IPS-20b (cell line): Measurements from ENCODE around the gene PRSS38.
A peak's percentile ranks its signal among the peaks of the same experiment; 100 is the strongest.

Source experiments
- H3K27ac ChIP-seq: one replicate; pipeline ENCODE4 v1.5.1; 2013; ENCODE audit warnings: low read length
- H3K27me3 ChIP-seq: 2 replicates; pipeline ENCODE4 v1.6.1; 2013; ENCODE audit warnings: mild to moderate bottlenecking, low read length, inconsistent platforms; ENCODE audit not compliant: insufficient read depth
- H3K36me3 ChIP-seq: 2 replicates; pipeline ENCODE4 v1.6.1; 2013; ENCODE audit warnings: low read depth, mild to moderate bottlenecking, inconsistent platforms, low read length, moderate library complexity; ENCODE audit not compliant: insufficient read depth
- H3K4me1 ChIP-seq: 2 replicates; pipeline ENCODE4 v1.6.1; 2013; ENCODE audit warnings: mild to moderate bottlenecking, control low read depth, inconsistent platforms, low read length, moderate library complexity; ENCODE audit not compliant: insufficient read depth
- H3K4me3 ChIP-seq: 2 replicates; pipeline ENCODE4 v1.5.1; 2013; ENCODE audit warnings: mild to moderate bottlenecking, low read length, inconsistent platforms
- H3K9ac ChIP-seq: 2 replicates; pipeline ENCODE4 v1.6.1; 2013; ENCODE audit warnings: low read depth, mild to moderate bottlenecking, inconsistent platforms, low read length, moderate library complexity
- H3K9me3 ChIP-seq: 2 replicates; pipeline ENCODE4 v1.6.1; 2013; ENCODE audit warnings: mild to moderate bottlenecking, low read depth, low read length, inconsistent platforms; ENCODE audit not compliant: insufficient read depth

The PRSS38 gene

DNA sequence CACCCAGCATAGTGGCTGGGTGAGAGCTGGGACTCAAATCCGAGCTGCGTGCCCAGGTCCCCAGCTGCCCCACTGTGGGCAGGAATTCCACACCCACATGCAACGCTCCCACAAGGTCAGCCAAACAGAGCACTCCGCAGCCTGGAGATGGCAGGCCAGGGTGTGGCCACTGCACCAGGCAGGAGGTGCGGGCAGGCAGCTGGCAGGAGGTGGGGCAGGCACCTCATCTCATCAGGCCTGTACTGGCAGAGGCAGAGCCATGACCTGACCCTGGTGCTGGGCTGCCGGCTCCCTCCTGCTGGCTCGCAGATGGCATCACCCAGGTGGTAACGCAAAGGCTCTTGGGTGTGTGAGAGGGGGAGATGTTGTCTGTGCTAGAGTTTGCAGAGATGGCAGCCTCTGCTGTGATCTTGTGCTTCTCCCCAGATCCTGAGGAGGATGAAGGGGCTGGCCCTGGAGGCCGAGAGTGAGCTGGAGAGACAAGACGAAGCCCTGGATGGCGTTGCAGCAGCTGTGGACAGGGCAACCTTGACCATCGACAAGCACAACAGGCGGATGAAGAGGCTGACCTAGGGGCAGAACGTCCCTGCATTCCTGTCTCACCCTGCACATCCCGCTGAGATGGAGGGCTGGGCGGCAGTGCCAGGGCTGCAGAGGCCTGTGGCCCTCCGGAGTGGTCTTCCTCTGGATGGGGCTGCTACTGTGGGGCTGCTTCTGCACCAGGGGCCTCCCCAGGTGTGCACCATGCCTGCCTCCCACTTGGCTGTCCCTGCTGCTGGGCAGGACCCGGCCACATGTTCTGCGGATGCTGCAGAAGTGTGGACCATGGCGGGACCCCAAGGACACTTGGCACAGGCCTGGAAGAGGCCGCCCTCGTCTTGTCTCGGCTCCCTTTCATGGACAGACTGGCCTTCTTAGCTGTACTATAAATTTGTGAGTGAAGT lies 35.1 kb upstream of the PRSS38 start:
- H3K36me3 ChIP-seq: peaks cover 19% of the 10 kb centered on the region
- no peaks in the 10 kb centered on the region for H3K4me1 ChIP-seq
- no peaks in the 10 kb centered on the region for H3K9me3 ChIP-seq
- no peak overlapping the region for H3K27ac ChIP-seq
- peaks cover under 1% of the 10 kb centered on the region; the same call in 1 of the 2 replicates for H3K27me3 ChIP-seq
- H3K4me3 ChIP-seq: no peak overlapping the region
- no peak overlapping the region for H3K9ac ChIP-seq

DNA sequence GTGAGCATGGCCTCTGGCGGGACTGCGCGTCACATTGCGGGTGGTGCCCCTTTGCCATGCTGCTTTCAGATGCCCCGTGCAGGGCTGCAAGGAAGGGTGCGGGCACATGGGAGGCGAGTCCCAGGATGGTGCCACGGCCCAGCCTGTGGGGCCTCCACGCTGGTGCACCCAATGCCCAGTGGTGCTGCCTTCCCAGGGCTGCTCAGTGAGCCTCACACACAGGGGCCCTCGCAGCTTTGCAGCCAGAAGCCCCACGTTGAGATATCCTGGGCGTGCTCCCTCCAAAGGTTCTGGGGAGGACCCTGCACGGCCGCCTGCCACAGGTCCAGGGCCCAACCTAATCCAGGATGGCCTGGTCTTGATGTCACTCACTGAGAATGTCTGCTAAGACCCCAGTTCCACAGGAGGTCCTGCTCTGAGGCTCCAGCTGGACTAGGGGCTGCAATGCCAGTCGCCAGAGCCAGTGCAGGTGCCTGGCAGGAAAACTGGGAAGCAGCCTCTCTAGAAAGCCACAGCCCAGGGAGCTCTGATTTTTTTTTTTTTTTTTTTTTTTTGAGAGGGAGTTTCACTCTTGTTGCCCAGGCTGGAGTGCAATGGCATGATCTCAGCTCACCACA lies 34.1 kb upstream of the PRSS38 start:
- no peak overlapping the region for H3K9ac ChIP-seq
- no peaks in the 10 kb centered on the region for H3K4me1 ChIP-seq
- no peaks in the 10 kb centered on the region for H3K9me3 ChIP-seq
- H3K36me3 ChIP-seq: peaks cover 9% of the 10 kb centered on the region
- no peak overlapping the region for H3K4me3 ChIP-seq
- no peak overlapping the region for H3K27ac ChIP-seq
- peaks cover 11% of the 10 kb centered on the region for H3K27me3 ChIP-seq

DNA sequence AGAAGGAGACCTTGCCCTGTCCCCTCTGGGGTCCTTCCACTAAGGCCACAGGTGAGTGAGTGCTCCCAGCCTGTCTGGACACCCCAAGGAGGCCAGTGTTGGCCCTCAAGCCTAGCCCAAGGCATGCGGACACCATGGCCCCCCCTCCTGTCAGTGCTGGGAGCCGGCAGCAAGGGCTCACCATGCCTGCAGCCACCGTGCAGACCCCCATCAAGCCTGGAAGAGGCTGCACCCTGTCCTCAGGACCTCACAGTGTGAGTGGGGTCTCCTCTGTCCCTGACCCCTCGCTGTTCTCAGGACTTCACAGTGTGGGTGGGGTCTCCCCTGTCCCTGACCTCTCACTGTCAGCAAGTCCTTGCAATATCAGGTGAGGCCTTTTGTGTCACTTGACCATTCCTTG lies 33.2 kb upstream of the PRSS38 start:
- Histone ChIP-seq H3K4me3 (no peak overlapping the region), H3K27ac (no peak overlapping the region), H3K4me1 (no peaks in the 10 kb centered on the region), H3K9ac (no peak overlapping the region), H3K36me3 (peaks cover 6% of the 10 kb centered on the region), H3K9me3 (no peaks in the 10 kb centered on the region), H3K27me3 (peaks cover 19% of the 10 kb centered on the region)

DNA sequence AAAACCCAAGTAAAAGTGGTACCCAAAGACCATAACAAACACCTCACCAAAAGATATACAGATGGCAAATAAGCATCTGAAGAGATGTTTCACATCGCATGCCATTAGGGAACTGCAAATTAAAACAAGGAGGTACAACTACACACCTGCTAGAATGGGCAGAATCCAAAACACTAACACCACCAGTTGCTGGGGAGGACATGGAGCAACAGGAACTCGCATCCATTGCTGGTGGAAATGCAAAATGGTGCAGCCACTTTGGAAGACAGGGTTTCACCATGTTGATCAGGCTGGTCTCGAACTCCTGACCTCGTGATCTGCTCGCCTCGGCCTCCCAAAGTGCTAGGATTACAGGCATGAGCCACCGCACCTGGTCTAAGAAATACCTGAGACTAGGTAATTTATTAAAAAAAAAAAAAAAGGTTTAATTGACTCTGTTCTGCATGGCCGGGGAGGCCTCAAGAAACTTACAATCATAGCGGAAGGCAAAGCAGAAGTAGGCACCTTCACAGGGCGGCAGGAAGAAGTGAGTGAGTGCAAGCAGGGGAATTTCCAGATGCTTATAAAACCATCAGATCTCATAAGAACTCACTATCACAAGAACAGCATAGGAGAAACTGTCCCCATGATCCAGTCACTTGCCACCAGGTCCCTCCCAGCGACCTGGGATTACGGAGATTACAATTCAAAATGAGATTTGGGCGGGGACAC lies 30.2 kb upstream of the PRSS38 start:
- Histone ChIP-seq H3K4me3 (no peak overlapping the region), H3K9ac (no peak overlapping the region), H3K9me3 (no peaks in the 10 kb centered on the region), H3K4me1 (no peaks in the 10 kb centered on the region), H3K27me3 (peaks cover 43% of the 10 kb centered on the region), H3K36me3 (peaks cover 6% of the 10 kb centered on the region), H3K27ac (no peak overlapping the region)

DNA sequence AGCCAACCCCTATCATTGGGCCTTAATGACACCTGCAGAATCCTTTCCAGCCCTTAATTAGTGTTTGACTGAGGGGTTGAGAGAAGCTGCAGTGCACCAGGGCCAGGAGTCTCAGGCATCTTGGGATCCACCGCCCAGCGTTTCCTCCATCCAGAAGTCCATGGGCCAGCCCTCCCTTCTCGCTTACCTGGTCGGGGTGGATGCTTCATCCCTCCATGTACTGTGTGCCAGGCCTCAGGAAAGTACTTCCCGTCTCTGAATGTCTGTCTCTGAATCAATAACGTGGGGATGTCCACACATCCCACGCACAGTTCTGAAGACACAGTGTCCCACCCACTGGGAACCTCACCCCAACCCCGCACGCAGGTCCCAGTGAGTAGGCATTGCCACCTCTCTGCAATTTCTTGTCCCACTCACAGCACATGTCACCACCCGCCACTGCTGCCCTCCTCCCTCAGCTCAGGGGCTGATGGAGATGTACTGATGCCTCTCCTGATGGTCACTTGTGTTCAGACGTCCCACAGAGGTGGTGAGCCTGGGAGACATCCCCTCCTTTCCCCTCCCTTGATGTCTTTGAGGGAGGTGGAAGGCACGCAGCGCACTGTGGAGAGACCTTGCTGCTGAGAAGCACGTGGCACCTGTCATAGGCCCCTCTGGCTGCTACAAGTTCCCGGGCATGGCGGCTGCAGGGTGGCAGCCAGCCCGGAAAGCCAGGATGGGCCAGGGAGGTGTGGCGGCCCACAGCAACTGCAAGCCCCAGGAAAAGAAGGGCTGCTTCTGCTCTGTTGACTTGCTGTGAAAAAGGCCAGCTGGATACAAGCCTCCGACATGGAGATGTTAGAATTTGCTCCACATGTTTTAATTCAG lies 29.4 kb upstream of the PRSS38 start:
- Histone ChIP-seq H3K27me3 (peaks cover 45% of the 10 kb centered on the region), H3K27ac (no peak overlapping the region), H3K4me3 (no peak overlapping the region), H3K9me3 (no peaks in the 10 kb centered on the region), H3K9ac (no peak overlapping the region), H3K36me3 (no peaks in the 10 kb centered on the region; the same call in 1 of the 2 replicates), H3K4me1 (no peaks in the 10 kb centered on the region)

DNA sequence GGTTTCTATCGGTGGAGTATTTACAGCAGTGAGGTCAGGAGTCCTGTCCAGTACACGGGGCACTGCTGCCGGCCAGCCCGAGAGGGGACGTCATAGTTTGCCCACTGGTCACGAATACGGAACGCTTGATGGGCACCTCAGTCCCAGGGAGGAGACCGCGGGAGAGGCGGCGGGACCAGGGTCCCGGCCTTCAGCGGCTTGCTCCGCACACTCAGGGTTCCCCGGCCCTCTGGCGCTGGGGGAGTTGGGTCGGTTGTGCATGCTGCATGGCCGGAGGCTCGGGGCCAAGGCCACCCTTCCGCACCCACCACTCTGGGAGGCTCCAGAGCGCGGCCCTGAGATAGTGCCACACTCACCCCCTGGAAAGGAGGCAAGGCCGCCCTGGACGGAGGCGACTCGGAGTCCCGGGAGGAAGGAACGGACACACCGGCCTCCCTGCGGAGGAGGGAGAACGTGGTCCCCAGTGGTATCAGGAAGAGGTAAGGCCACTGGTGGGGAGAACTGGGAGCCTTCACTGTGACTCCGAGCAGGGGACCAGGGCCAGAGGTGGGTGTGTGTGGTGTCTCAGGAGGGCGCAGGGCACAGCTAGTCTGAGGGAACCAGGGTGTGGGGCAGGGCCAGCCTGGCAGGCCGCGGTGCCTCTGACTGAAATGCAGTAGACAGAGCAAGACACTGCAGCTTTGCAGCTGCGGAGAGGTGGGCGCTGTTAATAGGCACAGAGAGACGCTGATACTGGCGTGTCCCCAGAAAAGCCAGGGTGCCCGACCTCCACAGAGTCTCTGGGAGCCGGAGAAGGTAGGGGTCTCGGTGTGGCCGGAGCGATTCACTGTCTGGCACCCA lies 28.6 kb upstream of the PRSS38 start:
- Histone ChIP-seq H3K4me3 (peak overlapping the region; percentile 85), H3K9me3 (no peaks in the 10 kb centered on the region), H3K27ac (no peak overlapping the region), H3K9ac (peak overlapping the region; percentile 64; the same call in 1 of the 2 replicates), H3K4me1 (no peaks in the 10 kb centered on the region), H3K36me3 (no peaks in the 10 kb centered on the region; the same call in 1 of the 2 replicates), H3K27me3 (peaks cover 45% of the 10 kb centered on the region)

DNA sequence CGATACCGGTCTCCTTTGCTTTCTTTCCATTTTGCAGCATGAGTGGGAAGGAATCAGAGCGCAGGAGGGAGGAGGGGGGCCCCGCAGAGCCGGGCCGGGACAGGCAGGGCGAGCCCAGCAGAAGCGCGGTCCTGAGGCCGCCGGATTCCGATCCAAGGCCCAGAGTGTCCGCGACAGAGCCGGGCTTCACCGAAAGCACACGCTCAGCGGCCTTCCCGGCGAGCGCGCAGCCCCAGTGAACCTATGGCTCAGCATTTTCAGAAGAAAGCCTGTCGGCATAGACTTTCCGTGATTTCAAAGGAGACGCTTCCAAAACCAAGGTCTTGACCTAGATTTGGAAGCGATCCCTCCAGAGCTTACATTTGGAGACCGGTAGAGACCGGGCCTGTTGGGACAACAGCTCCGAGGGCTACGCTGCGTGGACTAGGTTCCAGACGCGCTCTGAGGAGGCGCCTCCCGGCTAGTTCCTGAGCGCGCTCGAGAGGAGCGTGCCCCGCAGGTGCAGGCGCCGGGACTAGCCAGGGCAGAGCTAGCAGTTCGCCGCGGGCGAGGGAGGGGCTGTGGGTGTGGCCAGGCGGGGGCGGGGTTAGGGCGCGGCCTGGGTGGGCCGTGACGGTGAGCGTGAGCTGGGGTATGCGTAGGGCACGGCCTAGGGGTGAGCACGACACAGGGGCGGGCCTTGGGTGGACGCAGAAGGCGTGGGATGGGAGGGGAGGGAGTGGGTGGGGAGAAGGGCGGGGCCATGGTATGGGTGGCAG lies 27.8 kb upstream of the PRSS38 start:
- Histone ChIP-seq H3K36me3 (no peaks in the 10 kb centered on the region), H3K9ac (peak overlapping the region; percentile 64; the same call in 1 of the 2 replicates), H3K4me3 (peak overlapping the region; percentile 85), H3K27ac (no peak overlapping the region), H3K4me1 (no peaks in the 10 kb centered on the region), H3K27me3 (peaks cover 45% of the 10 kb centered on the region), H3K9me3 (no peaks in the 10 kb centered on the region)

DNA sequence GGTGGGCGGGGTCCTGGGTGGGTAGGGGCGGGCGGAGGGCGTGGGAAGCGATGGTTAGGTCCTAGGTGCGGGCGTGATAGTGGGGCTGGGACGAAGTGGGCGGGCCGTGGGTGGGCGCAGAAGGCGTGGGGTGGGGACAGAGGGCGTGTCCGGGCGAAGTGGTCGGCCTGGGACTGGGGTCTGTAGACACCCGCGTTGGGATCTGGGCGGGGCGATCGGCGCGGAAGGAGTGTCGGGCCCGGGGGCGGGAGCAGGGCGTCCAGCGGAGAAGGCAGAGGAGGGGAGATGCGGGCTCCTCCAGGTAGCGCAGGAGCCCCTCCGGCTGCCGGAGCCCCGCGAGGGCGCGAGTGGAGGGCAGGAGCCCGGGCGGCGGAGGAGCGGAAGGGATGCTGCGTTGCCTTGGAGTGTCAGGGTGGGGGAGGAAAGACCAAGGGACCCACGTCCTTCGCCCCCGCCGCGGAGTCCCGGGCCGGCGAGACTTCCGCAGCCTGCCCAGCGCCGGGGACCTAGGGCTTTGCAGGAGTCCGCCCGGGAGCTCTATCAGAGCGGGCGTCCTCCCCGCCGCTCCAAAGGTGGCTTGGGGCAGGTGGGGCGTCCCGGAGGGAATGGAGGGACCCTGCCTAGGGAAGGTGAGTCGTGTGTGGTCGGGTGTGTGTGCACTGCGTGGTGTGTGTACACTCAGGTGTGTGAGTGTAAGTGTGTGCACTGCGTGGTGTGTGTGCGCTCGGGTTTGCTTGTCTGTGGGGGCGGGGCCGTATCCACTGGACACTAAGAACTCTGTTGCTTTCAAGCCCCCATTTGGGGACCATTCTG lies 27.0 kb upstream of the PRSS38 start:
- H3K4me3 ChIP-seq: peak overlapping the region; percentile 74
- H3K36me3 ChIP-seq: no peaks in the 10 kb centered on the region
- peaks cover 45% of the 10 kb centered on the region for H3K27me3 ChIP-seq
- H3K27ac ChIP-seq: no peak overlapping the region
- H3K4me1 ChIP-seq: no peaks in the 10 kb centered on the region
- no peaks in the 10 kb centered on the region for H3K9me3 ChIP-seq
- peak overlapping the region; percentile 51; the same call in 1 of the 2 replicates for H3K9ac ChIP-seq

DNA sequence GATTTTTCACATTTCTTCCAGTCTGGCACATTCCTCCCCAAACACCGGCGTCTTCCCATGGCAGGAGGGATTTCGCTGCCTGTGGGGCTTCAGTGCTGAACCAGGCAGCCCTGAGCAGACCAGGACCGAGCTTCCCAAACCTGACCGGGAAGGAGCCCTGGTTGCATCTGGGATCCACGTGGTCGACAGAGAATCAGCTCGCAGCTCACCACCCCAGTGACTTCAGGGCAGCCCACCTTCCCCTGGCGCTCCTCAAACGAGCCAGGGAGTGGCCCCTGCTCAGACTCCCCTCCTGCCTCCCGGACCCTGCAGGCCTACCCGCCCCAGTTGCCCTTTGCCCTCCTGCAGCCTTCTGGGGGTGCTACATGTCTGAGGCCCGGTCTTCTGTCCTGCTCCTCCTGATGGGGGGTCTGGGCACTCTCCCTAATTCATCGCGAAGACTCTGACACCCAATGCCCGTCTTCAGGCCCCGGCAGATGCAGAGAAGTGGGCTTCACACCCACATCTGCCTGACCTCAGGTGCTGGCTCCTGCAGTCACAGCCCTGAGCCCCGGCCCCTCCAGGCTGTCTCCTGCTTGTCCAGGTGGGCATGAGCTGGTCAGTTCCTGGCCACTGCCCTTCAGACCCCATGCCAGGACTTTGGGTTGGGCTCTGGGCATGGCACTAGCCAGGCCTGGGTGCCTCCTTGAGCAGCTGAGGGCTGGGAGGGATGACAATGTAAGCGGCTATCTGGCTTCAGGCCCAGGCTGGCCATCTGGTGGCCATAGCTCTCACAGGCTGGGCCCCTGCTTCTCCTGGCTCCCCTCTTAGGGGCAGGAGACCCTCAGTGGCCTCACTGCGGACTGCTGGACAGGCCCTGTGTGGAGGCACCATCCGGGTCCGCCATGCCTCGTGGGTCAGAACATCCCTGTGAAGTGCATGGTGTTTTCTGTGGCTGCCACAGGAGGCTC lies 26.1 kb upstream of the PRSS38 start:
- H3K4me1 ChIP-seq: no peaks in the 10 kb centered on the region; the same call in 1 of the 2 replicates
- H3K27me3 ChIP-seq: peaks cover 45% of the 10 kb centered on the region
- H3K36me3 ChIP-seq: no peaks in the 10 kb centered on the region
- H3K9me3 ChIP-seq: no peaks in the 10 kb centered on the region
- peak overlapping the region; percentile 51; the same call in 1 of the 2 replicates for H3K9ac ChIP-seq
- peak overlapping the region; percentile 74 for H3K4me3 ChIP-seq
- no peak overlapping the region for H3K27ac ChIP-seq
